GM19328 (cell line): Measurements from ENCODE around the gene CLRN1.
"Not testable (repeated sequence)": the region's sequence is repeated elsewhere in the genome, so short reads cannot be mapped to it uniquely, and the experiment has no call there.

Experiments
- ATAC-seq: cut with Tn5 transposase; IDR thresholded peaks from one replicate; pipeline ENCODE4 v1.9.1; 2021; ENCODE audit warnings: mild to moderate bottlenecking, moderate library complexity; ENCODE audit not compliant: unreplicated experiment

CLRN1 gene

DNA sequence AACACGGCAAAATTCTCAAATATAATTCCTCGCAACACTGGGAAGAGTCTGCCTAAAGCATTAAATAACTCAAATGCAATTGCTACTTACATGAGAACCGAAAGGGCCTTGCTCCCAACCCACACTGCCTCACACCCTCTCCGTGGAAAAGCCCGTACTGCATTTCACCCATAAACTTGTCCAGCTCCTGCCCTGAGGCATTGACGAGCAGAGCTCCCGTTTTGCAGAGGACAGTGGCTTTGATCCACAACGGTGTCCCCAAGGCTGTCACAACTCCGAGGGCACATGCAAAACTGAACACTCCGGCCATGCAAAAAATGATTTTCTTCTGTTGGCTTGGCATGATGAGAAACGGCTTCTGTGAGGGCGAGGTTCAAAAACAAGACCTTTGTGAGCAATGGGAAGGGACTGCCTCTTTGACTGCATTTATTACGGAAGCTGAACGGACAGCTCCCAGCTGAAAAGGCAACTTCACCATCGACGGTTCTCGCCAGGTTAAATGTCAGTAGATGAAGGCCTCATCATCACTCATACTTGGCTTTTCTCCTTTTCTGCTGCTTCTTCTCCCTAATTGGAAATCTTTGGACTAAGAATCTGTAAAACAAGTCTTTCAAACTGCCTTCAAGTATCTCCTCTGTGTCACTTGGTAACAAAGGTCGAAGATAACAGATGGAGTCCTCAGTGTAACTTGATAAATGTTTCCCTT lies at the start of gene CLRN1:
CLRN1 (minus strand) TSS at position 362 of the 706 bp plus-strand sequence; CDS start at position 343, 19 bp downstream.
- no peak for ATAC-seq

- ATAC-seq: no peak
Measured at GRCh38 chr3:151016478-151016795, 43.9 kb upstream of the CLRN1 start.

DNA sequence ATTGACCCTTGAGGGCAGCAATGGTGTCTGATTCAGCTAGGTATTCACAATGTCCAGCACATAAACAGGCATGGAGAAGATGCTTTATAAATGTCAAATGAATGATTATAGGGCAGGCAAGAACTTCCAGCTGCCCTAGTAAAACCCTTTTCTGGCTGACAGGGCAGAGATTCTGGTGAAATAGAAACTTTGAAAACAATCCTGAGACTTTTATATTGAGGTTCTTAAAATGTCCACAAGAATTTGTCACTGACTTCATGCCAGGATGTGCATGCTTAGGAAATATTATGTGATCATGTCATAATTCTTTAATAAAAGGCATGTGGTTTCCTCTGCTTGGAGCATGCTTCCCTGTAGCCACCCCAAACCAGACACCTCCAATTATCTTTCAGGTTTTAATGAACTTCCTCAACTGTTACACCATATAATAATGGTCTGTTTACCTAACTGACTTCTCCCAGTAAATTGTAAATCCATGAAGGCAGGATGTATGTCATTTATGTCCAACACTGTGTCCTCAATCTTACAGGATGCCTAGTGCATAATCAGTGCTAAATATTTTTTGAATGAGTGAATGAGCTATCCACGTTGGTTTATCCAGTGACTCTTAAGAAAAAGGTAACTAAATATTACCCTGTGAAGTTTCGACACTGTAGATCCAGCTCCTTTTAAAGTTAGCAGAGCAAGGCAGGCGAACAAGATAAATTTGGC lies 43.4 kb upstream of the CLRN1 start:
- ATAC-seq: no peak

DNA sequence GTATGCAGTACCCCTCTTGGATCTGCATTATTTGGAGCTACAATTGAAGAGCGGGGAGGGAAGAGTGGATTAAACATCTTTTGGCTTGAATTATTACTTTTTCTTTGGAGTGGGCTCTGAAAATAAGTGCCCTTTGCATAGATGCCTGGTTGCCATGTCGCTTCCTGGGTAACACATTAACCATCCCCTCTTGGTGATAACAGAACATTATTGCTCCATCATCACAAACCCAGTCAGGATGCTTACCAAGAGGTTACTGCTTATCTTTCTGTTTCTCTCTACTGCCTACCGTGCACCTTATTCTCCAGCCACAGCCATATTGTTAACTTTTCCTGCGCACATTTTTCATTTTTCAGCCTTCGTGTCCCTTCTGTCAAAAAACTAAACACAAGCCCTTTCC lies 42.7 kb upstream of the CLRN1 start:
- ATAC-seq: no peak

GRCh38 chr3:151014501-151015018 lies 42.0 kb upstream of the CLRN1 start:
- no peak for ATAC-seq

- ATAC-seq: no peak
Measured at GRCh38 chr3:151012753-151013152, 40.2 kb upstream of the CLRN1 start.

DNA sequence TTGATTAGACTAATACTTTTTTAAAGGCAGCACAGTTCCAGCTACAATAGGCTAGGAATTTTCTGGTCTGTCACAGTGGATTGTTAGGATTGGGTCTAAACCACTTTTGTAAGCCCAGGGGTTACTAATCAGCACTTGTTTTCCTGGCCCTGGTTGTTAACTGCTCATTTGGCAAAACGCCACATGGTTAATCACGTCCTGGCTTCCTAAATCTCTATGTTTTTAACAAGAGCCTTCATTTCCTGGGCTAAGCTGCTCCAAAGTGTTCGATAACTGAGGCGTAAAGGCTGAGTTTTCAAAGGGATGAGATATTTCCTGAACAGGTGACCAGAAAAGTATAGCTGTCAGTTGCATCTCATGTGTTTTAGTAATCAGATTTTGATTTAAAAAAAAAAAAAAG lies 38.9 kb upstream of the CLRN1 start:
- ATAC-seq: no peak

GRCh38 chr3:151009981-151010380 lies 37.5 kb upstream of the CLRN1 start:
- ATAC-seq: no peak

DNA sequence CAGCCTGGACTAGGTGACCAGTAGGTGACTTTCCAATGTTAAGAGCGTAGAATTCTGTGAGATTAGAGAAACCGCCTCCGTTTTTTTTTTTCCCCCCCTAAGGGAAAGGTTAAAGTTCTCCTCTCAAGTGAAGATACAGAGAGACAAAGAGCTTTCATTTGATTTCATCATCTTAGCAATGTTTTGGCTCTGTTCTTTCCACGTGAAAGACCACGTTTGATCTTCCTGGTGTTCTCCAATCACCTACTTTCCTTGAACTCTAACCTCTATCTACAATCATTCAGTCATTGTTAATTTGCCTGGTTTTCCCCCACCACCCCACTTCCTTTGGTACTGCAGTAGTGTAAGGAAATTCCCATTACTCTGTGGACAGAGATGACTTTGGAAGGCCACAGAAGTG lies 36.9 kb upstream of the CLRN1 start:
- no peak for ATAC-seq

GRCh38 chr3:151008699-151009098 lies 36.2 kb upstream of the CLRN1 start:
- no peak for ATAC-seq

- no peak for ATAC-seq
Measured at GRCh38 chr3:151003768-151004134, 31.2 kb upstream of the CLRN1 start.

DNA sequence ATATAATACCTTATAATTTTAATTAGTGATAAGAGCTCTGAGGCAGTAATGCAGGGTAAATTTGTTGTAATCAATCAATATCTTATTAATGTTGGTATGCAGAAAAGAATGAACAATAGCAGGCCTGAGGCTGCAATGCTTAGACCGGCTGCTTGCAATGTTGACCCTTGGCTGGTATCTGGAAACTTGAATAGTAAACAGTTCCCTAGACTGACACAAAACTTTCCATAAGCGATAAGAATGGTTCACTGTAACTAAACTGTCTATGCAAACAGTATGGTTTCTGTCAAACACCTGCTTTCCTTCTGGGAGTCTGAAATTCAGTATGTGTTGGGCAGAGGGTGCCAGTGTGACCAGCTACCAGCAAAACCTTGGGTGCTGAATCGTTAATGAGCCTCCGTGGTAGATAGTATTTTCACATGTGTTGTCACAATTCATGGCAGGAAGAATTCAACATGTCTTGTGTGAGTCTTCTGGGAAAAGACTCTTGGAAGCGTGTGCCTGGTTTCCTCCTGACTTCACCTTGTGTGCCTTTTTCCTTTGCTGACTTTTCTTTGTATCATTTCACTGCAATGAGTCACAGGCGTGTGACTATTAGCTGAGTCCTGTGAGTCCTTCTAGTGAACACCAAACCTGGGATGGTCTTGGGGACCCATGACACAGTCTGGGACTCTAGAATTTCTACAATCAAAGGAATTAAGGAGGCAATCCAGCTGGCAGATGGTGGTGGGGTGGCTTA lies 30.7 kb upstream of the CLRN1 start:
- ATAC-seq: no peak

- ATAC-seq: no peak
Measured at GRCh38 chr3:151002003-151002981, 29.8 kb upstream of the CLRN1 start.

DNA sequence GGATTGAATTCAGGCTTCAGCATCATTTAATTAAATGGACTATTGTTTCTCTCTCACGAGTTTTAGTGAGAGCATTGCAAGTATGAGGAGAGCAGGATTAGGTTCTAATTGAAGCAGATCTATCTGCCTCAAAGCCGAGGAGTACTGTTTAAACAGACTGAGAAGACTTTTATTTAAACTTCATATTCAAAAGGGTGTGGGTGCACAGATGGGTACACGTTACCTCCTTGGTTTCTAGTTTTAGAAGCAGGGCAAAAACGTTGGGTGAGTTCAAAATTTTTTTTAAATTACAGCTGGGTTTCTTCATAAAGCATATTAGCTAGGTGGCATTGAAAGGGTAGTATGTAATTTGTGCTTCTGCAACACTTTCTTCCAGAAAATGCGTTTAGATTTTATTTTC lies 26.5 kb upstream of the CLRN1 start:
- no peak for ATAC-seq

DNA sequence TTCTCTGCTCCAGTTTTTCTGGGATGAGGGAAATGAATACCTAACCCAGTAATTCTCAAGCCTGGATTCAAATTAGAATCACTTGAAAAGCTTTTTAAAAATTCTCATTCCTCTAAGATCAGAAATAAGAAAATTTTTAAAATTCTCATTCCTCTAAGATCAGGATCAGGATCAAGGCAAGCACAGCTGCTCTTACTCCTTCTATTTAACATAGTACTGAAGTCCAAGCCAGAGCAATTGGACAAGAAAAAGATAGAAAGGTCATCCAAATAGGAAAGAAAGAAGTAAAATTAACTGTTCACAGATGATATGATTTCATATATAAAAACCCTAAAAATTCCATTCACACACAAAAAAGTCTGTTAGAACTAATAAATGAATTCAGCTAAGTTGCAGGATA lies 24.2 kb upstream of the CLRN1 start:
- no peak for ATAC-seq

DNA sequence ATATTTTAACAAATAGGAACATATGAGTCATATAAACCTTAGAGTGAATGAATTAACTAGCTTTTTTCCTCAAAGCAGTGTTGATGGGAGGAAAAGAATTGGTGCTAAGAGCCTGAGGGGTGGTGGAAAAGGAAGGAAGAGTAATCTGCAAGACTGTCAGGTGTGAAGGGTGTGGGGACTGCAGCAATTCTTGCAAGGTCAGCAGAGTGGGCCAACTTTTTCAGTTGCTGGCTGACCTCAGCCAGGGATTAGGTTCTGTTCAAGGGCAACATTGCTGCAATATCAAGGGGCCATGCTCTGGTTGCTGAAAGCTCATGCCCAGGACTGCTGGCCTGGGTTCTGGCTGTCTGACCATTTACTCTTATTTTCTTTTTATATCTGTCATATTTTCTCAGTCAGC lies 23.0 kb upstream of the CLRN1 start:
- ATAC-seq: no peak

- no peak for ATAC-seq
Measured at GRCh38 chr3:150989208-150989607, 16.7 kb upstream of the CLRN1 start.

DNA sequence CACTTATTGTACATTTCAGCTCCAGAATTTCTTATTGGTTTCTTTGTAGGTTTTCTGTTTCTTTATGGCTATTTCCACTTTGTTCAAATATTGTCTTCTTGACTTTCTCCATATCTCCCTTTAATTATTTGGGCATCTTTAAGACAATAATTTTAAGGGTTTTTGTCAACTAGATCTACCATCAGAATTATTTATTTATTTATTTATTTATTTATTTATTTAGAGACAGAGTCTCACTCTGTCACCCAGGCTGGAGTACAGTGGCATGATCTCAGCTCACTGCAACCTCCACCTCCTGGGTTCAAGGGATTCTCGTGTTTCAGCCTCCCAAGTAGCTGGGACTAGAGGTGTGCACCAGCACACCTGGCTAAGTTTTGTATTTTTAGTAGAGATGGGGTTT lies 15.9 kb upstream of the CLRN1 start:
- ATAC-seq: not testable (repeated sequence)

DNA sequence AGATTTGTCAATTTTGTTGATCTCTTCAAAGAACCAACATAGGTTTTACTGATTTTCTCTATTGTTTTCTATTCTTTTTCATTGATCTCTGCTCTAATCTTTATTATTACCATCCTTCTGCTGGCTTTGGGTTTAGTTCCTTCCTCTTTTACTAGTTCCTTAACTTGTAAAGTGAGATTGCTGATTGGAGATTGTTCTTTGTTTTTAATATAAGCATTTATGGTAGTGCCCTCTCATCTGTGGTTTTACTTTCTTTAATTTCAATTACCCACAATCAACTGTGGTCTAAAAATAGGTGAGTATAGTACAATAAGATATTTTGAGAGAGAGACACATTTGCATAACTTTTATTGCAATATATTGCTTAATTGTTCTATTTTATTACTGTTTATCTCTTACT lies 13.2 kb upstream of the CLRN1 start:
- no peak for ATAC-seq

GRCh38 chr3:150984066-150984465 lies 11.5 kb upstream of the CLRN1 start:
- ATAC-seq: no peak
